AG04449 (cell line): ENCODE data around the gene PFDN4.
A peak's percentile ranks its signal among the peaks of the same experiment; 100 is the strongest.

ENCODE experiments used
- CTCF ChIA-PET: fragments of 350-600 bp; formaldehyde crosslinking; extraction: SDS; loops from one replicate; lab custom pipeline; 2021; ENCODE audit warnings: antibody characterized with exemption; lab: Yijun Ruan, JAX
- POLR2A ChIA-PET: fragments of 400-600, 350-600 bp; formaldehyde crosslinking; extraction: SDS; loops from one replicate; lab custom pipeline; 2020; ENCODE audit warnings: antibody characterized with exemption, inconsistent platforms; lab: Yijun Ruan, JAX
- DNase-seq: peaks from one replicate; pipeline ENCODE4 v3.0.0-alpha.2; 2010; ENCODE audit warnings: low read depth, low spot score
- H3K4me3 ChIP-seq: 2 replicates; pipeline ENCODE4 v1.5.1; 2011; ENCODE audit warnings: low read depth, mild to moderate bottlenecking, control low read depth, low read length
- TF ChIP-seq, protein P1 (sequence below): IDR thresholded peaks from one replicate; pipeline ENCODE4 v1.5.1; 2011; ENCODE audit warnings: mild to moderate bottlenecking, moderate library complexity, low read length, control low read depth, inconsistent platforms; ENCODE audit not compliant: insufficient read depth; ENCODE audit errors: missing control alignments

The PFDN4 gene

DNA sequence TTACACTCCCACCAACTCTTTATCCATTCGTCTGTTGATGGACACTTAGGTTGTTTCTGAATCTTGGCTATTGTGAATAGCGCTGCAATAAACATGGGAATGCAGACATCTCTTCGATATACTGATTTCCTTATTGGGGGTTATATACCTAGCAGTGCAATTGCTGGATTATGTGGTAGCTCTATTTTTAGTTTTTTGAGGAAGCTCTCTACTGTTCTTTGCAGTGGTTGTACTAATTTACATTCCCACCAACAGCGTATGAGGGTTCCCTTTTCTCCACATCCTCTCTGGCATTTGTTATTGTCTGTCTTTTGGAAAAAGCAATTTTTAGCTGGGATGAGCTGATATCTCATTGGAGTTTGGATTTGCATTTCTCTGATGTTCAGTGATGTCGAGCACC lies 4.6 kb upstream of the PFDN4 start:
- TF ChIP-seq, protein P1, sequence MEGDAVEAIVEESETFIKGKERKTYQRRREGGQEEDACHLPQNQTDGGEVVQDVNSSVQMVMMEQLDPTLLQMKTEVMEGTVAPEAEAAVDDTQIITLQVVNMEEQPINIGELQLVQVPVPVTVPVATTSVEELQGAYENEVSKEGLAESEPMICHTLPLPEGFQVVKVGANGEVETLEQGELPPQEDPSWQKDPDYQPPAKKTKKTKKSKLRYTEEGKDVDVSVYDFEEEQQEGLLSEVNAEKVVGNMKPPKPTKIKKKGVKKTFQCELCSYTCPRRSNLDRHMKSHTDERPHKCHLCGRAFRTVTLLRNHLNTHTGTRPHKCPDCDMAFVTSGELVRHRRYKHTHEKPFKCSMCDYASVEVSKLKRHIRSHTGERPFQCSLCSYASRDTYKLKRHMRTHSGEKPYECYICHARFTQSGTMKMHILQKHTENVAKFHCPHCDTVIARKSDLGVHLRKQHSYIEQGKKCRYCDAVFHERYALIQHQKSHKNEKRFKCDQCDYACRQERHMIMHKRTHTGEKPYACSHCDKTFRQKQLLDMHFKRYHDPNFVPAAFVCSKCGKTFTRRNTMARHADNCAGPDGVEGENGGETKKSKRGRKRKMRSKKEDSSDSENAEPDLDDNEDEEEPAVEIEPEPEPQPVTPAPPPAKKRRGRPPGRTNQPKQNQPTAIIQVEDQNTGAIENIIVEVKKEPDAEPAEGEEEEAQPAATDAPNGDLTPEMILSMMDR, result no peak
- CTCF ChIA-PET, result interaction anchor here (0.7 to 19.1 kb wide), 4 partner anchors 7 to 441 kb away, joined by 3 to 1179 read pairs (median 54); partner anchors contain the start of gene PFDN4
- POLR2A ChIA-PET, result no interaction called here
- no peak for DNase-seq
- no peak overlapping the region for H3K4me3 ChIP-seq

DNA sequence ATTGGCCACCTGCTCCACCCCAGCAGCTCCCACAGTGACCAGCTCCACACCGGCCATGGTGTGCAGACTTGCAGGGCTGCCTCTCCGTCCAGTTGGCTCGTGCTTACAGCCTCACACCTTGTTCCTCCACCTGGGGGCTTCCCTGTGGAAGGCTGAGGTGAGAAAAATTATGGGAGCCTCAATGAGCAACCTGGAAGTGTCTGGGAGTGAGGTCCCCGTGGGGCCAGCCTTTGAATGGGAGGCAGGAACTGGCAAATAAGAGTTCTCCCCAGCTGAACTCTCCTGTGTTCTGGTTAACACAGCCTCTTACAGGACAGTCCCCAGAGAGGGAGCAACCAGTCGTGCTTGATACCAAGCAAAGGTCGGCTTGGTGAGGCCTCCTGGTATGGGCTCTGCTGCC lies 3.8 kb upstream of the PFDN4 start:
- no peak for DNase-seq
- TF ChIP-seq, protein P1, result no peak
- ChIA-PET CTCF (interaction anchor here (1.7 to 19.1 kb wide), 2 partner anchors 104 to 443 kb away, joined by 11 to 1179 read pairs; no protein-coding TSS in a partner anchor), POLR2A (no interaction called here)
- no peak overlapping the region for H3K4me3 ChIP-seq

DNA sequence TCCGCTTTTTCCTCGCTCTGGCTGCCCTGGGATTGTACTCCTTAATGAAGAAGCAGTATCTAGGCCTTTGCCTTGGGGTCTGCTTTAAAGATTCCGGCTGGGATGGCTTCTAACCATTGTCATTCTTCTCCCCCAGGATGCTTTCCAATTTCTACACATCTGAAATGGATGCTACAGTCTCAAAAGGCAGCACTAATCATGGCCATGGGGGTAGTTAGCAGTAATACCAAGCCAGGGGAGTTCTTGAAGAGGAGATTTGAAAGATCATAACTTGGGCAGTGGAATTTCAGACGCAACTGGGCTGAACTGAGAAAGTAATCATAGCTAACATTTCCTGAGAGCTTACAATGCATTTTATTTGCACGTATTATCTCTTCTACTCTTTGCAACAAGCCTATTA lies 3.4 kb upstream of the PFDN4 start:
- no peak for DNase-seq
- no peak overlapping the region for H3K4me3 ChIP-seq
- TF ChIP-seq, protein P1, result no peak
- CTCF ChIA-PET, result interaction anchor here (1.3 to 19.1 kb wide), 3 partner anchors 30 to 443 kb away, joined by 3 to 1179 read pairs (median 11); partner anchors contain the start of gene CYP24A1
- POLR2A ChIA-PET, result no interaction called here

DNA sequence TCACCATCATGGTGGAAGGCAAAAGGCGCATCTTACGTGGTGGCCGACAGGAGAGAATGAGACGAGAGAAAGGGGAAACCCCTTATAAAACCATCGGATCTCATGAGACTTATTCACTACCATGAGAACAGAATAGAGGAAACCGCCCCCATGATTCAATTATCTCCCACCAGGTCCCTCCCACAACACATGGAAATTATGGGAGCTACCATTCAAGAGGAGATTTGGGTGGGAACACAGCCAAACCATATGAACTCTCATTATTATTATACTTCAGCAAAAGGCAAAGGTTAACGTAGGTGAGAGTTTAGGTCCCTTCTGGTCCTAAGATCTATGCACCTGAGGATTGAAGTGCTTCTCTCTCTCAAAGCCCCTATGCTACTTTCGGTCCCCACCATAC lies 2.4 kb upstream of the PFDN4 start:
- TF ChIP-seq, protein P1, result no peak
- POLR2A ChIA-PET, result no interaction called here
- no peak for DNase-seq
- CTCF ChIA-PET, result interaction anchor here (0.7 to 19.1 kb wide), 8 partner anchors 6 to 446 kb away, joined by 3 to 1179 read pairs (median 8); partner anchors contain the start of gene CYP24A1
- H3K4me3 ChIP-seq, result no peak overlapping the region

DNA sequence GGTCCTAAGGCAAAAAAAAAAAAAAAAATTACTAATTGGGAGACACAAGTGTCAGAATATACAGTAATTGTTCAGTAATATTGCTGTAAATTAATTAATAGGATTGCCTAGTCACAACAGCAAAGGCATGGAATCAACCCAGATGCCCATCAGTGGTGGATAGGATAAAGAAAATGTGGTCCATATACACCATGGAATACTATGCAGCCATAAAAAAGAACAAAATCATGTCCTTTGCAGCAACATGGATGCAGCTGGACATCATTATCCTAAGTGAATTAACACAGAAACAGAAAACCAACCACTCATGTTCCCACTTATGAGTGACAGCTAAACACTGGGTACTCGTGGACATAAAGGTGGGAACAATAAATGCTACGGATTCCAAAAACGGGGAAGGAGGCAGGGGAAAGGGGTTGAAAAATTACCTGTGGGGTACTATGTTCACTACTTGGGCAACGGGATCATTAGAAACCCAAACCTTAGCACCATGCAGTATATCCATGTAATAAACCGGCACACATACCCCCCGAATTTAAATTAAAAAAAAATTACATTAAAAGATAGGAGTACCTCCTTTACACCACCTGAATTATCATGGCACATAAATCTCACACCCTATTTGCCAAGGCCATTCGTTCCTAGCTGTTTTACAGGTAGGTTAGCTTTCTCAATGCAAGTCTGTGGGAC lies 689 bp upstream of the PFDN4 start:
- TF ChIP-seq, protein P1, result no peak
- POLR2A ChIA-PET, result no interaction called here

DNA sequence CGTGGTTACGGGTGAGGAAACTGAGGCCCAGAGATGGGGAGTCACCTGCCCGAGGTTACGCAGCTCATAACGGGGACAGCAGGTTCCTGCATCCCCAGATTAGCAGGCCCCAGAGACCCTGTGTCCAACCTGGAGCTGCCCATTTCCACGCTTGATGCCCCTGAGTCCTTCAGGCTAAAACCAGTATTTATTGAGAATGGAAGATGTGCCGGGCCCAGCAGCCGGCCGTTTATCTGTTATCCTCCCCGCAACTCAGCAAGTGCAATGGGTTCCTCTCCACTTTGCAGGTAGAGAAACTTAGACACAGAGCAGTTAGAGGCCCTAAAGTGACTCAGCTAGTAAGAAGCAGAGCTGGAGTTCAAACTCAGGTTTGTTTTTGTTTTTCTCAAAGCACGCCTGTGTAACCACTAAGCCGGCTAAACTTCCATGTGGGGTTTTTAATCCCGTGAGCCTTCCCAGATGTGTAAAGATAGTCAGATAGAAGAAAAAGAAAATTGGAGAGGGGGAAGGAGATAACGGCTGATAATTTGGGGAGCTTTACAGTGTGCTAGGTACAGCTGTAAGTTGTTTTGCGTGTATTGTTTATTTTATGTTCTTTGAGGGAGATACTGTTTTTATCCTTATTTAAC lies 775 bp downstream of the PFDN4 start:
- TF ChIP-seq, protein P1, result no peak
- POLR2A ChIA-PET, result interaction anchor here (0.6 kb wide), 1 partner anchor 167 kb away, joined by 4 read pairs; no protein-coding TSS in a partner anchor
- peak overlapping the region; percentile 98 for H3K4me3 ChIP-seq
- CTCF ChIA-PET, result interaction anchor here (0.6 to 19.1 kb wide), 28 partner anchors 9 to 443 kb away, joined by 3 to 1179 read pairs (median 4); no protein-coding TSS in a partner anchor
- peak; percentile 17 for DNase-seq

More for the DNA sequence above, 689 bp upstream of the PFDN4 start:
- DNase-seq, result no peak
- CTCF ChIA-PET, result interaction anchor here (0.6 to 19.1 kb wide), 23 partner anchors 7 to 445 kb away, joined by 3 to 1179 read pairs (median 5); no protein-coding TSS in a partner anchor
- H3K4me3 ChIP-seq, result no peak overlapping the region; the same call in 1 of the 2 replicates
